CD4-positive, alpha-beta T cell (primary cell): ENCODE results near the gene EGLN1. TPM values are rescaled to one million over a fixed set of nuclear protein-coding genes. Genes with fewer than 3 reads are reported as not detected.

Source experiments
- ATAC-seq: fragments of 200-7000 bp; cut with Tn5 transposase; one replicate; pipeline ENCODE4 v1.10.0; 2022; ENCODE audit warnings: mild to moderate bottlenecking; ENCODE audit not compliant: poor library complexity
- CTCF ChIA-PET: fragments of 350-600 bp; sonication (Branson Sonifier 250); formaldehyde crosslinking; loops from one replicate; lab custom pipeline; 2021; ENCODE audit warnings: antibody characterized with exemption, inconsistent platforms; lab: Charles Lee
- POLR2A ChIA-PET: fragments of 350-600 bp; sonication (Branson Sonifier 250); formaldehyde crosslinking; loops from one replicate; lab custom pipeline; 2021; ENCODE audit warnings: antibody characterized with exemption, inconsistent platforms; lab: Charles Lee
- DNase-seq, 14 experiments: peaks; one replicate each; pipeline ENCODE4 v3.0.0-alpha.2; 2013 to 2020; ENCODE audit warnings: mixed read lengths in 2 of 14
- H3K27ac ChIP-seq, 2 donors: one replicate each; pipeline versions ENCODE4 v1.5.1 to v1.7.0; 2013; ENCODE audit warnings: low read length in 2 of 2, low read depth in 1 of 2, mild to moderate bottlenecking in 1 of 2
- H3K27me3 ChIP-seq, 2 experiments: 1 replicate in 1 of 2; 2 replicates in 1 of 2; pipeline versions ENCODE4 v1.6.1 to v1.7.0; 2013; ENCODE audit warnings: low read length in 2 of 2, control low read depth in 1 of 2, mild to moderate bottlenecking in 1 of 2, moderate library complexity in 1 of 2; ENCODE audit not compliant: insufficient read depth in 2 of 2, control insufficient read depth in 1 of 2
- H3K36me3 ChIP-seq: one replicate; pipeline ENCODE4 v1.6.1; 2013; ENCODE audit warnings: low read length, control low read depth; ENCODE audit not compliant: insufficient read depth
- H3K4me1 ChIP-seq: one replicate; pipeline ENCODE4 v1.6.1; 2013; ENCODE audit warnings: low read length, control low read depth; ENCODE audit not compliant: insufficient read depth
- H3K4me3 ChIP-seq: one replicate; pipeline ENCODE4 v1.5.1; 2013; ENCODE audit warnings: mild to moderate bottlenecking, low read length, moderate library complexity
- H3K9me3 ChIP-seq, 2 experiments: 1 replicate in 1 of 2; 2 replicates in 1 of 2; pipeline versions ENCODE4 v1.6.1 to v1.7.0; 2013; ENCODE audit warnings: low read length in 2 of 2, mild to moderate bottlenecking in 2 of 2, control low read depth in 1 of 2, moderate library complexity in 1 of 2; ENCODE audit not compliant: control insufficient read depth in 1 of 2, insufficient read depth in 1 of 2
- H3K27ac Mint-ChIP-seq: one replicate; pipeline ENCODE4 v1.8.0; 2020; ENCODE audit warnings: mixed read lengths
- H3K27me3 Mint-ChIP-seq: one replicate; pipeline ENCODE4 v1.8.0; 2021; ENCODE audit warnings: mixed read lengths
- H3K36me3 Mint-ChIP-seq: one replicate; pipeline ENCODE4 v1.8.0; 2021; ENCODE audit warnings: low read depth, mixed read lengths
- H3K4me1 Mint-ChIP-seq: one replicate; pipeline ENCODE4 v1.8.0; 2021; ENCODE audit warnings: low read depth, mixed read lengths
- H3K4me3 Mint-ChIP-seq: one replicate; pipeline ENCODE4 v1.8.0; 2020; ENCODE audit warnings: mild to moderate bottlenecking, mixed read lengths
- H3K9me3 Mint-ChIP-seq: one replicate; pipeline ENCODE4 v1.8.0; 2020; ENCODE audit warnings: mixed read lengths
- intact Hi-C, 2 experiments: fragments of 100-400 bp; cut with DNase I in 1 of 2; cut with micrococcal nuclease in 1 of 2; formaldehyde crosslinking; loops; one replicate each; pipeline versions ENCODE4 v1.15.1 to v1.9.0; 2023 to 2025; cut with DNase I, micrococcal nuclease
- total RNA-seq, 174 experiments: library from RNA in 2 of 174; stranded (reverse) in 2 of 174; gene quantifications; one replicate each; pipeline ENCODE4 v1.2.3 and lab custom pipeline; 2021 to 2026
- TF ChIP-seq, protein P1 (sequence below): fragments of 200-600 bp; IDR thresholded peaks from one replicate; pipeline ENCODE4 v1.8.0; 2022; ENCODE audit warnings: antibody characterized with exemption, mild to moderate bottlenecking

Gene EGLN1
- total RNA-seq, 2 experiments from 2014 or later: 8.2 to 9.4 TPM

DNA sequence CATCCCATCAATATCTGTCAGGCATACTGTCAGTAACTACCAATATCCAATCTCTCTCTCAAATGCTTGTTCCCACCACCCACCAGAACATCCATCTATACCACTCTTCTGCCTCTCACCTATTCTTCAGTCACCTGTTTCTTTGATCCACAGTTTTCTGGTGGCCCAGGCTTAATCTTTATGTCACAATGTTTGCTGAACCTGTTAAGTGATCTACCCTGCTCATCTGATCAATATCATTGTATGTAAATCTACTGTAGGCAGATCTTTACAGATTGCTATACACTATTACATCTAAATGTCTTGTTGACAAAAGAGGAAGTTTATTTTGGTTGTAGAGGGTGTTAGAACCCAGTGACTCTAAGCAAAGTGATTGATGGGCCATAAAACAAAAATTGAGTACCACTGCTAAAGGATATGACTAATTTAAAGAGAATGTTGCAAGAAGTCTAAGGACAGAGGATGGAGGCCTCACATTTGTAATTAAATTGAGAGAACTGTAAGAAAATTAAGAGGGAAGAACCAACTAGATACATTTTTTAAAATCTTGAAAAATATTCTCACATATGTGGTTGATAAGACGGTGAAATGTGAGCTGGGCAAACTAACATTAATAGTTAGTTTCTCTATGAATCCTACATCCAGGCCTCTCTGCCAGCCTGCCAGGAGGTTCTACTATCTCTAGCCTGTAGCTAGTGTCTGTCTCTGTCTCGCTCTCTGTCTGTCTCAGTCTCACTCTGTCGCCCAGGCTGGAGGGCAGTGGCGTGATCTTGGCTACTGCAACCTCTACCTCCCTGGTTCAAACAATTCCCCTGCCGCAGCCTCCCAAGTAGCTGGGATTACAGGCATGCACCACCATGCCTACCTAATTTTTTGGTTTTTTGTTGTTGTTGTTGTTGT is 34.1 kb downstream of the EGLN1 start:
- peaks cover 52% of the 10 kb centered on the region for H3K4me1 Mint-ChIP-seq
- DNase-seq (no peak), ATAC-seq (no peak)
- TF ChIP-seq, protein P1, sequence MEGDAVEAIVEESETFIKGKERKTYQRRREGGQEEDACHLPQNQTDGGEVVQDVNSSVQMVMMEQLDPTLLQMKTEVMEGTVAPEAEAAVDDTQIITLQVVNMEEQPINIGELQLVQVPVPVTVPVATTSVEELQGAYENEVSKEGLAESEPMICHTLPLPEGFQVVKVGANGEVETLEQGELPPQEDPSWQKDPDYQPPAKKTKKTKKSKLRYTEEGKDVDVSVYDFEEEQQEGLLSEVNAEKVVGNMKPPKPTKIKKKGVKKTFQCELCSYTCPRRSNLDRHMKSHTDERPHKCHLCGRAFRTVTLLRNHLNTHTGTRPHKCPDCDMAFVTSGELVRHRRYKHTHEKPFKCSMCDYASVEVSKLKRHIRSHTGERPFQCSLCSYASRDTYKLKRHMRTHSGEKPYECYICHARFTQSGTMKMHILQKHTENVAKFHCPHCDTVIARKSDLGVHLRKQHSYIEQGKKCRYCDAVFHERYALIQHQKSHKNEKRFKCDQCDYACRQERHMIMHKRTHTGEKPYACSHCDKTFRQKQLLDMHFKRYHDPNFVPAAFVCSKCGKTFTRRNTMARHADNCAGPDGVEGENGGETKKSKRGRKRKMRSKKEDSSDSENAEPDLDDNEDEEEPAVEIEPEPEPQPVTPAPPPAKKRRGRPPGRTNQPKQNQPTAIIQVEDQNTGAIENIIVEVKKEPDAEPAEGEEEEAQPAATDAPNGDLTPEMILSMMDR: no peak
- CTCF ChIA-PET: interaction anchor here (0.7 to 1.4 kb wide), 2 partner anchors 9 to 23 kb away, joined by 3 read pairs; no protein-coding TSS in a partner anchor
- H3K27ac Mint-ChIP-seq: no peak overlapping the region
- H3K27me3 Mint-ChIP-seq: no peaks in the 10 kb centered on the region
- intact Hi-C loops: no loop called here
- H3K4me1 ChIP-seq: peaks cover 4% of the 10 kb centered on the region
- H3K27me3 ChIP-seq: no peaks in the 10 kb centered on the region
- no peaks in the 10 kb centered on the region for H3K36me3 Mint-ChIP-seq
- H3K4me3 Mint-ChIP-seq: no peak overlapping the region
- no peak overlapping the region for H3K27ac ChIP-seq
- POLR2A ChIA-PET: interaction anchor here (0.8 to 0.9 kb wide), 2 partner anchors 16 to 33 kb away, joined by 3 to 4 read pairs; no protein-coding TSS in a partner anchor
- H3K9me3 ChIP-seq: no peaks in the 10 kb centered on the region
- no peaks in the 10 kb centered on the region for H3K36me3 ChIP-seq
- no peak overlapping the region for H3K4me3 ChIP-seq
- no peaks in the 10 kb centered on the region for H3K9me3 Mint-ChIP-seq

DNA sequence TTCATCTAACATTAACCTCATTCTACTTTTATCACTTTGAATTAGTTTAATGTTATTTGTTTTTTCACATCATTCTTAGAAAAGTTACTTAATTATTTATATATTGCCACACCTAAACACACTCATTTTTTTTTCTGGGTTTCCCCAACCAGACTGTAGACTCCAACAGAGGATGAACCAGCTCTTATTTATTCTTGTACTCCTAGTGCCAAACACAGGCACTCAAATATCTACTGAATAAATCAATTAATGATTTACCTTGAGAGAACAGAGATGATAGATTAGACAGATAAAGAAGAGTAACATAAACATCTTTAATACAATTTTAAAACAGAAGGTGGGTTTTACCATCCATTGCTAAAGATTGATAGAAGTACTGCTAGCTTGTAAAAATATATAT is 35.6 kb downstream of the EGLN1 start:
- intact Hi-C loops: no loop called here
- ChIA-PET CTCF (interaction anchor here (1.0 kb wide), 1 partner anchor 16 kb away, joined by 3 read pairs; no protein-coding TSS in a partner anchor), POLR2A (no interaction called here)
- no peaks in the 10 kb centered on the region for H3K9me3 ChIP-seq
- H3K4me3 ChIP-seq: no peak overlapping the region
- Mint-ChIP-seq H3K4me3 (no peak overlapping the region), H3K27me3 (no peaks in the 10 kb centered on the region), H3K4me1 (peaks cover 51% of the 10 kb centered on the region), H3K9me3 (no peaks in the 10 kb centered on the region), H3K36me3 (no peaks in the 10 kb centered on the region), H3K27ac (no peak overlapping the region)
- no peaks in the 10 kb centered on the region for H3K36me3 ChIP-seq
- ATAC-seq (no peak), DNase-seq (no peak)
- H3K27ac ChIP-seq: no peak overlapping the region
- H3K4me1 ChIP-seq: peaks cover 4% of the 10 kb centered on the region
- TF ChIP-seq, protein P1: no peak
- H3K27me3 ChIP-seq: no peaks in the 10 kb centered on the region

DNA sequence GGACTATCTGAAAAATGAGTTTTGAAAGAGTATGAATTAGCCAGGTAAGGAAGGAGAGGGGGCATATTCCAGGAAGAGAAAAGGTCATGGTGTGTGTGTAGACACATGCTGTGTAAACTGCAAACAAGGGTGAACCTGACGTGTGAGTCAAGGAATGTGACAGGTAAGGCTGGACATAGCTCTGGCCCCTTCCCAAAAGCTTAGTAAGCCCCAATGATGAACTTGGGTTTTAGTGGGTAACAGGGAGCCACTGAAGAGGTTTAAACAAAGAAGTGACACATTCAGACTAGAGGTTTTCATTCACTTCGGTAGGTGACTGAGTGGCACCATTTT is 36.7 kb downstream of the EGLN1 start:
- TF ChIP-seq, protein P1: no peak
- Mint-ChIP-seq H3K27ac (no peak overlapping the region), H3K9me3 (no peaks in the 10 kb centered on the region), H3K36me3 (no peaks in the 10 kb centered on the region), H3K27me3 (no peaks in the 10 kb centered on the region), H3K4me3 (no peak overlapping the region), H3K4me1 (peaks cover 47% of the 10 kb centered on the region)
- H3K27me3 ChIP-seq: no peaks in the 10 kb centered on the region
- peaks cover 4% of the 10 kb centered on the region for H3K4me1 ChIP-seq
- no peak for ATAC-seq
- intact Hi-C loops: no loop called here
- no peaks in the 10 kb centered on the region for H3K9me3 ChIP-seq
- H3K27ac ChIP-seq: no peak overlapping the region
- no peak overlapping the region for H3K4me3 ChIP-seq
- ChIA-PET CTCF (interaction anchor here (0.7 kb wide), 1 partner anchor 27 kb away, joined by 3 read pairs; no protein-coding TSS in a partner anchor), POLR2A (no interaction called here)
- no peak for DNase-seq
- no peaks in the 10 kb centered on the region for H3K36me3 ChIP-seq
